GM12878 (cell line): Measurements from ENCODE around the gene CCNJL. TPM values are rescaled to one million over a fixed set of nuclear protein-coding genes. Genes with fewer than 3 reads are reported as not detected.

Experiments
- ATAC-seq: fragments of 200-7000 bp; cut with Tn5 transposase; 3 replicates; pipeline ENCODE4 v1.9.1; 2020; ENCODE audit warnings: mild to moderate bottlenecking, moderate library complexity
- BruUV-seq: library from RNA; stranded (reverse); fragments of 400-500 nt; replicated peaks from 2 replicates; lab custom pipeline; 2021; lab: Mats Ljungman, UMichigan
- CTCF ChIA-PET: fragments of 300-600 bp; sonication (Branson Sonifier 250); formaldehyde crosslinking; extraction: SDS; loops from one replicate; lab custom pipeline; 2021; ENCODE audit warnings: inconsistent platforms; lab: Yijun Ruan, JAX
- POLR2A ChIA-PET: fragments of 350-600 bp; formaldehyde crosslinking; extraction: SDS; loops from one replicate; lab custom pipeline; 2021; ENCODE audit warnings: inconsistent platforms; lab: Charles Lee
- RAD21 ChIA-PET: fragments of 300-600 bp; sonication (Branson Sonifier 250); formaldehyde crosslinking; loops from one replicate; lab custom pipeline; 2023; ENCODE audit warnings: antibody characterized with exemption; ENCODE audit not compliant: unreplicated experiment; lab: Charles Lee
- SMC1A ChIA-PET: fragments of 300-600 bp; sonication (Branson Sonifier 250); formaldehyde crosslinking; loops from one replicate; lab custom pipeline; 2023; ENCODE audit not compliant: unreplicated experiment, uncharacterized antibody; lab: Charles Lee
- DNase-seq: peaks from one replicate; pipeline ENCODE4 v3.0.0-alpha.2; 2011; ENCODE audit warnings: low read depth, low spot score
- FAIRE-seq: peaks from 3 replicates; lab custom pipeline; 2011; peaks lifted over from hg19 to GRCh38; lab: Jason Lieb, UNC
- H2AFZ ChIP-seq: 2 replicates; pipeline ENCODE4 v1.6.0; 2011; ENCODE audit warnings: low read depth, low read length, control low read depth; ENCODE audit not compliant: control insufficient read depth
- H3K27ac ChIP-seq: 2 replicates; pipeline ENCODE4 v1.5.1; 2011; ENCODE audit warnings: control low read depth; ENCODE audit not compliant: control insufficient read depth, insufficient read depth
- H3K27me3 ChIP-seq, 2 experiments: replicated peaks in 1 of 2; 2 replicates each; pipeline versions ENCODE4 v1.6.0 to v1.6.1; 2011; ENCODE audit warnings: low read length in 1 of 2; ENCODE audit not compliant: control insufficient read depth in 2 of 2, insufficient read depth in 2 of 2
- H3K36me3 ChIP-seq, 2 experiments: 2 replicates each; pipeline ENCODE4 v1.5.1; 2011; ENCODE audit warnings: low read length in 1 of 2; ENCODE audit not compliant: control insufficient read depth in 2 of 2, insufficient read depth in 2 of 2
- H3K4me1 ChIP-seq: 2 replicates; pipeline ENCODE4 v1.6.1; 2011; ENCODE audit warnings: mild to moderate bottlenecking, low read length, moderate library complexity, mixed read lengths; ENCODE audit not compliant: control insufficient read depth, insufficient read depth
- H3K4me2 ChIP-seq: 2 replicates; pipeline ENCODE4 v1.6.0; 2011; ENCODE audit warnings: control low read depth; ENCODE audit not compliant: control insufficient read depth, insufficient read depth
- H3K4me3 ChIP-seq: fragments of 200-600 bp; sonication (generic); 2 replicates; pipeline ENCODE4 v1.5.1; 2016
- H3K79me2 ChIP-seq: 2 replicates; pipeline ENCODE4 v1.6.0; 2011; ENCODE audit warnings: low read length; ENCODE audit not compliant: control insufficient read depth, insufficient read depth
- H3K9ac ChIP-seq: 2 replicates; pipeline ENCODE4 v1.8.0; 2011; ENCODE audit warnings: low read length, control low read depth, mixed read lengths; ENCODE audit not compliant: control insufficient read depth, insufficient read depth
- H3K9me3 ChIP-seq: replicated peaks from 3 replicates; pipeline ENCODE4 v1.5.1; 2011; ENCODE audit warnings: mild to moderate bottlenecking, low read length; ENCODE audit not compliant: control insufficient read depth, insufficient read depth
- H4K20me1 ChIP-seq: 2 replicates; pipeline ENCODE4 v1.6.0; 2011; ENCODE audit not compliant: control insufficient read depth, insufficient read depth
- SPI1 ChIP-seq: IDR thresholded peaks from 2 replicates; pipeline ENCODE4 v1.6.1; 2011; ENCODE audit warnings: low read depth, mild to moderate bottlenecking, low read length, moderate library complexity, borderline replicate concordance; ENCODE audit not compliant: insufficient read depth
- SUZ12 ChIP-seq: fragments of 200-600 bp; sonication (generic); IDR thresholded peaks from one replicate; pipeline ENCODE4 v1.6.1; 2018; ENCODE audit warnings: antibody characterized with exemption, mild to moderate bottlenecking; ENCODE audit not compliant: unreplicated experiment
- WRNIP1 ChIP-seq: IDR thresholded peaks from 2 replicates; pipeline ENCODE4 v1.6.1; 2011; ENCODE audit warnings: low read depth, low read length, improper control_type of control experiment, borderline replicate concordance
- ZSCAN29 ChIP-seq: fragments of 450-650 bp; IDR thresholded peaks from 2 replicates; pipeline ENCODE4 v1.6.1; 2017; ENCODE audit warnings: mild to moderate bottlenecking, moderate library complexity
- WGBS: methylation state at CpG from one replicate; pipeline ENCODE4 v1.1.6; 2016; ENCODE audit warnings: low lambda C conversion rate; ENCODE audit not compliant: insufficient replicate concordance, insufficient coverage; ENCODE audit errors: missing lambda C conversion rate; 5-methylcytosine and 5-hydroxymethylcytosine counted together
- in situ Hi-C: fragments of 300-500 bp; cut with MboI; formaldehyde crosslinking; loops from 9 replicates; pipeline ENCODE4 v1.14.3; 2018; ENCODE audit warnings: mixed read lengths
- intact Hi-C: fragments of 100-400 bp; cut with micrococcal nuclease; formaldehyde crosslinking; loops from one replicate; pipeline ENCODE4 v1.14.2; 2022; ENCODE audit not compliant: unreplicated experiment
- polyA plus RNA-seq, 11 experiments: library from polyadenylated mRNA; depleted of rRNA in 4 of 11; unstranded in 6 of 11; stranded (reverse) in 5 of 11; fragments of >200 nt; fragmentation: Nextera tagmentation in 4 of 11; fragmentation: Illumina TruSeq in 1 of 11; extraction: Ambion mirVana in 4 of 11; extraction: Trizol in 1 of 11; gene quantifications; 1 replicate in 1 of 11; 2 replicates in 10 of 11; pipeline versions ENCODE4 v1.2.1 to v1.2.3, GENCODE V29; 2011 to 2016; ENCODE audit warnings: inconsistent platforms in 2 of 11, missing spikeins in 2 of 11, low read depth in 1 of 11
- total RNA-seq, 4 experiments: library from RNA; depleted of rRNA in 3 of 4; stranded (reverse); fragments of >200 nt in 3 of 4; fragmentation: Illumina TruSeq in 1 of 4; extraction: Trizol in 1 of 4; gene quantifications; 2 replicates each; pipeline versions ENCODE4 v1.2.1 to v1.2.3, GENCODE V29; 2013 to 2021
- TF ChIP-seq, protein P1 (sequence below): fragments of 450-650 bp; formaldehyde crosslinking; IDR thresholded peaks from 2 replicates; pipeline ENCODE4 v1.5.0; 2022; ENCODE audit warnings: mild to moderate bottlenecking, missing genetic modification characterization

The CCNJL gene
- total and polyA plus RNA-seq, 10 of the 15 experiments (the other 5 are each of a cell fraction or from before 2014, with no cell fraction given) = 0.09 to 0.20 (median 0.10) TPM; not detected in 7

DNA sequence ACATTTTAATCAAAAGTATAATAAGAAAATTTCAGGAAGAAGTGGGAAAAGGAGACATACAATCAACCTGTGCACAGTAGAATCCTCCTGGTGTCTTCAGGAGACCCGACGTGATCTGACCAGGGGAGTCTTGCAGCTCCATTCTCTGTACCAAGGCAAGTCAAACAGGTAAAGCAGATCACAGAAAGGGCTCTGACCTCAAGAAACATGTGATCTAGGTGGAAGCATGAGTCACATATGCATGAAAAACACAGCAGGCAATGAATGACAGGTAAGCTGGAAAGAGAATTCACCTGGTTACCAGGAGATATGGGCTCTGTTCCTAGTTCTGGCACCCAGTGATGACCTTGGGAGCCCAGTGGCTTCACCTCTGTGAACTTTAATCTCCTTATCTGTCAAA lies 102.4 kb downstream of the CCNJL start:
- ATAC-seq (no peak), FAIRE-seq (no peak), DNase-seq (no peak)
- H3K4me3 ChIP-seq = no peak overlapping the region
- ChIA-PET RAD21 (no interaction called here), CTCF (interaction anchor here (1.0 kb wide), 1 partner anchor 181 kb away, joined by 3 read pairs; no protein-coding TSS in a partner anchor), SMC1A (interaction anchor here (1.2 to 1.3 kb wide), 2 partner anchors 17 to 22 kb away, joined by 3 to 4 read pairs; no protein-coding TSS in a partner anchor), POLR2A (no interaction called here)
- no peaks in the 10 kb centered on the region for H3K36me3 ChIP-seq
- TF ChIP-seq, protein P1, sequence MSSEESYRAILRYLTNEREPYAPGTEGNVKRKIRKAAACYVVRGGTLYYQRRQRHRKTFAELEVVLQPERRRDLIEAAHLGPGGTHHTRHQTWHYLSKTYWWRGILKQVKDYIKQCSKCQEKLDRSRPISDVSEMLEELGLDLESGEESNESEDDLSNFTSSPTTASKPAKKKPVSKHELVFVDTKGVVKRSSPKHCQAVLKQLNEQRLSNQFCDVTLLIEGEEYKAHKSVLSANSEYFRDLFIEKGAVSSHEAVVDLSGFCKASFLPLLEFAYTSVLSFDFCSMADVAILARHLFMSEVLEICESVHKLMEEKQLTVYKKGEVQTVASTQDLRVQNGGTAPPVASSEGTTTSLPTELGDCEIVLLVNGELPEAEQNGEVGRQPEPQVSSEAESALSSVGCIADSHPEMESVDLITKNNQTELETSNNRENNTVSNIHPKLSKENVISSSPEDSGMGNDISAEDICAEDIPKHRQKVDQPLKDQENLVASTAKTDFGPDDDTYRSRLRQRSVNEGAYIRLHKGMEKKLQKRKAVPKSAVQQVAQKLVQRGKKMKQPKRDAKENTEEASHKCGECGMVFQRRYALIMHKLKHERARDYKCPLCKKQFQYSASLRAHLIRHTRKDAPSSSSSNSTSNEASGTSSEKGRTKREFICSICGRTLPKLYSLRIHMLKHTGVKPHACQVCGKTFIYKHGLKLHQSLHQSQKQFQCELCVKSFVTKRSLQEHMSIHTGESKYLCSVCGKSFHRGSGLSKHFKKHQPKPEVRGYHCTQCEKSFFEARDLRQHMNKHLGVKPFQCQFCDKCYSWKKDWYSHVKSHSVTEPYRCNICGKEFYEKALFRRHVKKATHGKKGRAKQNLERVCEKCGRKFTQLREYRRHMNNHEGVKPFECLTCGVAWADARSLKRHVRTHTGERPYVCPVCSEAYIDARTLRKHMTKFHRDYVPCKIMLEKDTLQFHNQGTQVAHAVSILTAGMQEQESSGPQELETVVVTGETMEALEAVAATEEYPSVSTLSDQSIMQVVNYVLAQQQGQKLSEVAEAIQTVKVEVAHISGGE (CRISPR knock-in tag) = no peak
- TF ChIP-seq ZSCAN29 = no peak
- TF ChIP-seq SPI1 = no peak
- TF ChIP-seq SUZ12 = no peak
- TF ChIP-seq WRNIP1 = no peak
- H3K27me3 ChIP-seq = no peaks in the 10 kb centered on the region
- WGBS = 4% methylated on average over 2 of the region's 2 CpGs
- H2AFZ ChIP-seq = no peak overlapping the region
- intact Hi-C loops = no loop called here
- no TSS peak for BruUV-seq
- H4K20me1 ChIP-seq = no peaks in the 10 kb centered on the region
- H3K27ac ChIP-seq = no peak overlapping the region
- no peak overlapping the region for H3K4me2 ChIP-seq
- H3K9me3 ChIP-seq = no peaks in the 10 kb centered on the region
- no peaks in the 10 kb centered on the region for H3K79me2 ChIP-seq
- peaks cover 3% of the 10 kb centered on the region; the same call in 1 of the 2 replicates for H3K4me1 ChIP-seq
- in situ Hi-C loops = no loop called here
- no peak overlapping the region for H3K9ac ChIP-seq
